AG10803 (cell line): ENCODE results near the gene VEGFB.

ENCODE experiments used
- DNase-seq: peaks from one replicate; pipeline ENCODE4 v3.0.0; 2010; ENCODE audit warnings: low read depth
- H3K4me3 ChIP-seq: 2 replicates; pipeline ENCODE4 v1.5.1; 2011; ENCODE audit warnings: mild to moderate bottlenecking, low read length, control low read depth
- CTCF ChIP-seq: conservative IDR thresholded peaks from 2 replicates; pipeline ENCODE4 v1.5.1; 2011; ENCODE audit warnings: mild to moderate bottlenecking, low read length, control low read depth, inconsistent platforms

The VEGFB gene

GRCh38 chr11:64283092-64283491 is 48.7 kb downstream of the VEGFB start:
- no peak for TF ChIP-seq CTCF
- H3K4me3 ChIP-seq: peak overlapping the region; percentile 89
- DNase-seq: no peak

GRCh38 chr11:64284048-64284961 is 49.9 kb downstream of the VEGFB start, which contains the start of gene BAD:
BAD (minus strand) TSS chr11:64284665; CDS start chr11:64284368, 297 bp downstream.
- TF ChIP-seq CTCF: no peak
- peak within 1 kb of the TSS; percentile 89 for H3K4me3 ChIP-seq
- peak; percentile 88 for DNase-seq

- H3K4me3 ChIP-seq: peak within 1 kb of the TSS; percentile 89
- peak; percentile 58 for DNase-seq
- no peak for TF ChIP-seq CTCF
Measured at GRCh38 chr11:64284962-64285884, 50.8 kb downstream of the VEGFB start, which contains the start of gene GPR137. GPR137 (plus strand) TSS chr11:64285848; CDS start chr11:64286525, 677 bp downstream.

GRCh38 chr11:64285885-64286800 is 51.8 kb downstream of the VEGFB start:
- peak overlapping the region; percentile 70 for H3K4me3 ChIP-seq
- no peak for DNase-seq
- no peak for TF ChIP-seq CTCF

GRCh38 chr11:64286801-64287159 is 52.4 kb downstream of the VEGFB start:
- no peak for TF ChIP-seq CTCF
- peak overlapping the region; percentile 70 for H3K4me3 ChIP-seq
- DNase-seq: no peak

GRCh38 chr11:64287676-64288352 is 53.4 kb downstream of the VEGFB start:
- no peak for TF ChIP-seq CTCF
- H3K4me3 ChIP-seq: no peak overlapping the region
- no peak for DNase-seq
